Measurements from ENCODE around the gene ASMTL.
"Not testable (repeated sequence)": the region's sequence is repeated elsewhere in the genome, so short reads cannot be mapped to it uniquely, and the experiment has no call there.

Gene ASMTL

DNA sequence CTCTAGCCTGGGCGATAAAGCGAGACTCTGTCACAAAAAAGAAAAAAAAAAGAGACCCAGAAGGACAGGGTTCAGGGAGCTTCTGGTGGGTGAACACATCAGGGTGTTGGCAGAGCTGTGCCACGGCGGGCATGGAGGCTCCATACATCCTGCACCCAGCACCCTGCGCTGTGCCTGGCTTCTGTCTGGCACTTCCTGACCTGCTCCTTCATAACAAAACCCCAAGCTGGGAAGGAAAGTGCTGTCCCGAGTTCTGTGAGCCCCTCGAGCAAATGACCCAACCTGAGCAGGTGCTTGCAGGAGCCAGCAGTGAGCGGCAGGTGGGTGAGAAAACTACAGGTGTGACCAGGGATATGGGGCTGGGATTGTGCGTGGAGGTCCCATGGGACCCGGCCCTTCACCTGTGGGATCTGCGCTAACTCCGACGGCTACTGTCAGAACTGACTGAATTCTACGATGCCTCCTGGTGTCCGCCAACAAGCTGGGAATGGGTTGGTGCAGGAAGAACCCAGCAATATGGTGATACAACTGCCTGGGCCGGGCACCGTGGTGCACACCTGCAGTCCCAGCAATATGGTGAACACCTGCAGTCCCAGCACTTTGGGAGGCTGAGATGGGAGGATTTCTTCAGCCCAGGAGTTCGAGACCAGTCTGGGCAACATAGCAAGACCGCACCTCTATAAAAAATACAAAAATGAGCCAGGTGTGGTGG is 18.9 kb downstream of the ASMTL start:
- no peak for DNase-seq

DNA sequence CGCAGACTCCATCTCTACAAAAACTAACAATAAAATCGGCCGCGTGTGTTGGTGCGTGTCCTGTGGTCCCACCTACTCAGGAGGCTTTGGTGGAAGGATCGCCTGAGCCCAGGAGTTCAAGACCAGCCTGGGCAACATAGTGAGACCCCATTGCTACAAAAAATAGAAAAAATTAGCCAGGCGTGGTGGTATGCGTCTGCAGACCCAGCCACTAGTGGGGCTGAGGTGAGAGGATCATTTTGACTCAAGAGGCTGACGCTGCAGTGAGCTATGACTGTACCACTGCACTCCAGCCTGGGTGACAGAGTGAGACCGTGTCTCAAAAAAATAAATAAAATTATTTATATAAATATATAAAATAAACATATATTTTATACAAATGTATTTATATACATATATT is 22.3 kb downstream of the ASMTL start:
- no peak for DNase-seq

DNA sequence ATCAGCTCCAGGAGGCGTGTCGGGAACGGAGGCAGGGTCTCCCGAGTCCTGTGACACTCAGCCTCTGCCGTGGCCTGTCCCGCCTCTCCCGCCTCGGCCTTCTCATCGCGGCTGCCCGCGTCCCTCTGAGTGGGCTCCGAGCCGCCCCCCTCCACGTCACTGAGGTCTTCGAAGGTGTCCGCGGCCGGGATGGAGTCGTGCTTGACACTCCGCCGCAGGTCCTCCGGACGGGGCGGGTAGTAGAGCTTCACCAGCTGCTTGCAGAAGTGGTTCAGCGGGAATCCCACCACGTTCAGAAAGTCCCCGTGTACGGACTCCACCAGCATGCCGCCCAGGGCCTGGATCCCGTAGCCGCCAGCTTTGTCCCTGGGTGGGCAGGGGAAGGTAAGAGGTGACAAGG is 25.0 kb downstream of the ASMTL start:
- no peak for DNase-seq

DNA sequence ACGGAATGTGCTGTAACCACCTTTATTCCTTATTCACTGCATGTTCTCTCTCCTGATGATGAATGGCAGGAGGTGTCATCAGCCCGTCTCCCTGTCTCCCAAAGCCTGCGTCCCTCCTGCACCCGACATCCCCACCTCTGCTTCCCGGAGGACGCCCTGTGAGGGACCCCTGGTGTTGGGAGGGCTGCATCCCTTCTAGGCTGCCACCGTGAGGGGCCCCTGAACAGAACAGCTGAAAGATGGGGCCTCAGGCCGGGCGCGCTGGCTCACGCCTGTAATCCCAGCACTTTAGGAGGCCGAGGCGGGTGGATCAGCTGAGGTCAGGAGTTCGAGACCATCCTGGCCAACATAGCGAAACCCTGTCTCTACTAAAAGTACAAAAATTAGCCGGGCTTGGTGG is 26.4 kb downstream of the ASMTL start:
- not testable (repeated sequence) for DNase-seq

DNA sequence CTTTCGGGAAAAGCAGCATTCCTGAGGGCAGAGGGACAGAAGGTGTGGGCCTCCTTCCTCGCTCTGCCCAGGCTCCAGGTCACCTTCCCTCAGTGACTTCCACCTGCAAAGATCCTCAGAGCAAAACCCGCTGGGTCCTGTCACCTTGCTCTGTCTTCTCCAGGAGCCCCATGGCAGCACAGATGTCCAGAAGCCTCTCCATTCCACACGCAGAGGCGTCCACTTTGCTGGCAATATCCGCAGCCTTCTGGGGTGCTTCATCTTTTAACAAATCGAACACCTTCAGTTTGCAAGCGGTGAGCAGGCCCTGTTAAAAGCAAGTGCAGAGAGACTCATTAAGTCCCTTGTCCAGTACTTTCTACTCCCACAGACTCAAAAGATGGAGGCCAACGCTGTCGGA is 27.3 kb downstream of the ASMTL start:
- no peak for DNase-seq

DNA sequence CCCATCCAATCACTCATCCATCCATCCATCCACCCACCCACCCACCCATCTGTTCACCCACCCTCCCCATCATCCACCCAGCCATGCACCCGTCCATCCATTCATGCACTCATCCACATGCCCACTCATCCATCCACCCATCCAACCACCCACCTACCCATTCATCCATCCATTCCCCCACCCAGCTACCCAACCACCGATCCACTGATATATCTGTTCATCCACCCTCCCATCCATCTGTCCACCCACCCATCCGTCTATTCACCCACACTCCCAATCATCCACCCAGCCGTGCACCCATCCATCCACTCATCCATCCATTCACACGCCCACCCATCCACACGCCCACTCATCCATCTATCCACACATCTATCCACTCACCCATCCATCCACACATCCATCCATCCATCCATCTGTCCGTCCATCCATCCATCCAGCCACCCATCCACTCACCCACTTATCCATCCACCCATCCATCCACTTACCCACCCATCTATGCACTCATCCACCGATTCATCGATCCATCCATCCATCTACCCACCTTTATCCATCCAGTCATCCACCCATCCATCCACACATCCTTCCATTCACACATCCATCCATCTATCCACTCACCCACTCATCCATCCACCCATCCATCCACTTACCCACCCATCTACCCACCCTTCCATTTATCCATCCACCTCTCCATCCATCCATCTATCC is 28.4 kb downstream of the ASMTL start:
- DNase-seq = no peak

DNA sequence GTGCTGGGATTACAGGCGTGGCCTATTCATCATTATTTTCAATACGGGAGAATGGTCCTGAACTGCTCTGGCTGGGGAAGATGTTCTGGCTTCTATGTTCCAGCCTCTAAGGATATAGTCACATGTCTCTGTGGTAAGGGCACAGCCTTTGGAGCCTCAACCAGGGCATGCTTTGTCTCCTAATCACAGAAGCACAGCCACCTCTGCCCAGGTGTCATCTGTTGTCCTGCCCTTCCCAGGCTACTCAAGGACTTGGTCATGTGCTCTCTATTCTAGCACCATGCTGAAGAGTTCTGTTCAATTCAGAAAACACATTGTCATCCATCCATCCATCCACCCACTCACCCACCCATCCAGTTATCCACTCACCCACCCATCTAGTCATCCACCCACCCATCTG is 29.5 kb downstream of the ASMTL start:
- no peak for DNase-seq

DNA sequence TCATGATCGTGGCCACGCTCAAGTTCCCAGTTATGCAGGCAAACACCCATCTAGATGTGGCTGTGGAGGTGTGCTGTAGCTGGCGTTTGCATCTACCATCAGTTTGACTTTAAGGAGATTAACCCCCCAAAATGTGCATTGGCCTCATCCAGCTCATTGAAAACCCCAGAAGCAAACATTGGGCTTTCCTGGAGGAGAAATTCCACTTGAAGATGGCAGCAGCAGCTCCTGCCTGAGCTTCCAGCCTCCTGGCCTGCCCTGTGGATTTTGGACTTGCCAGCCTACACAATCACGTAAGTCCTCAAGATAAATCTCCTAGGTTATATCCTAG is 30.6 kb downstream of the ASMTL start:
- DNase-seq = no peak

DNA sequence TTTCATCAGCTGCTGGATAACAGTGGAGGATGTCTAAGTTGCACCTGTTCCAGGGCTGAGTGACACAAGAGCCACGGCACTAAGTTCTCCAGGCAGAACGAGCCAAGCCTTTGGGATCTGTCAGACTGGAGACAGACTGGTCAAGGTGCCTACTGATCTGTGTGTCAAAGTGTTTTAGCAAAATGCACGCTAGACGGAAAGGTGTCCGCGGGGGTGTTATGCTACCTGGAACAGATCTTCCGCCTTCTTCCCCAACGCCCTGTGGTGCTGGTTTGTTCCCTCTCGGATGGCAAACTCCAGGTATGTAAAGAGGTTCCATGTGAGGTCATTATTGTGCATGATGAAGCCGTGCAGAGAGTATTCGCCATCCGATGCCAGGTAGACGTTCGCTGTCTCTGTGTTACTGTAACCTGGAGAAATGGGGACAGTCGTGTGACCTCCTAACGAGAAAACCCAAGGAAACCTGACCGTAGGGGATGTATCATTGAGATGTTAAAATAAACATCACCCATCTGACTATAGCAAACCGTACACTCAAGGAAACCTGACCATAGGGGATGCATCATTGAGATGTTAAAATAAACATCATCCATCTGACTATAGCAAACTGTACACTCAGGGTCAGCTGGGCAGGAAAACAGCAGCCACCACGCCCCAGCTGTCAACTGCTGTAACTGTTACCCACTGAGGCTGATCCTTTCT is 31.1 kb downstream of the ASMTL start:
- DNase-seq = no peak

DNA sequence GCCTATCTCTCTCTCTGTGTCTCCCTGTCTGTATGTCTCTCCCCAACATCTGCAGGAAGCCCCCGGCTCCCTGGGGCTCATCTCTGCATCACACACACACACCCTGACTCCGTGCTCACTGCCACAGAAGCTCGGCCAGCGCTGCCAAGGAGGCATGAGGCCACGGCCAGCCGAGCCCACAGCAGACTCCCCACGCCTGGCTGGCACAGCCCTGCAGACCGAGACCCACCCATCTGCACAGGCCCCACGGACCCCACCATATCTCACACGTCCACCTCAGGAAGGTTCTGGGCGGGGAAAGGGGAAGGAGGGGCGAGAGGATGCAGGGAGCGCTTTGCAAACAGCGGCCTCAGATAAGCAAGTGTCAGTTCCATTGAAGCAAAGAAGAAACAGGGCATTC is 32.3 kb downstream of the ASMTL start:
- DNase-seq = no peak

DNA sequence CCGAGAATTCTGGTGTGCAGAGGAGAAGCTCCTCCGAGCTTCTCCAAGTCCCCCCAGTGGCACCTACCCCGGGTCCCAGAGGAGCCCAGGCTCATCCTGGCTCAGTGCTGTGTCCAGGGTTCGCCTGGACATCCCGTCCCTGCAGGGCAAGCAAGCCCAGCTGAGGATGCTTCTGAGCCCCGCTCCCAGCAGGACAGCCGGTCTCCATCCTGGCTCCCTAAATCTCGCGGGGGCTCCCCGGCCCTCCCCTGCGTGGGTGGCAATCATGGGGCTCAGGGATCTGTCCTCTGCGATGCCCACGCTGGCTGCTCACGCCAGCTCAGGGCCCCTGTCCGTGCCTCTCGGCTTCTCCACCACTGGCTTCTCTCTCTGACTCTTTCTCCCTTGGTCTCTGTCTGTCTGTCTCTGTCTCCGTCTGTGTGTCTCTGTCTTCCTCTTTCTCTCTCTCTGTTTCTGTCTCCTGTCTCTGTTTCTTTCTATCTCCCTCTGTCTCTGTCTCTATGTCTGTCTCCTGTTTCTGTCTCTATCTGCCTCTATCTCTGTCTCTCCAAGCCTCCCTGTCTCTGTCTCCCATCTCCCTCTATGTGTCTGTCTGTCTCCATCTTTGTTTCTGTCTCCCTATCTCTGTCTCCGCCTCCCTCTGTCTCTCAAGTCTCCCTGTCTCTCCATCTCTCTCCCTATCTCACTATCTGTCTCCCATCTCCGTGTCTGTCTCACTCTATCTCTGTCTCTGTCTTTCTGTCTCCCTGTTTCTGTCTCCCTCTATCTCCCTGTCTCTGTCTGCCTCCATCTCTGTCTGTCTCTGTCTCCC is 33.0 kb downstream of the ASMTL start:
- no peak for DNase-seq

DNA sequence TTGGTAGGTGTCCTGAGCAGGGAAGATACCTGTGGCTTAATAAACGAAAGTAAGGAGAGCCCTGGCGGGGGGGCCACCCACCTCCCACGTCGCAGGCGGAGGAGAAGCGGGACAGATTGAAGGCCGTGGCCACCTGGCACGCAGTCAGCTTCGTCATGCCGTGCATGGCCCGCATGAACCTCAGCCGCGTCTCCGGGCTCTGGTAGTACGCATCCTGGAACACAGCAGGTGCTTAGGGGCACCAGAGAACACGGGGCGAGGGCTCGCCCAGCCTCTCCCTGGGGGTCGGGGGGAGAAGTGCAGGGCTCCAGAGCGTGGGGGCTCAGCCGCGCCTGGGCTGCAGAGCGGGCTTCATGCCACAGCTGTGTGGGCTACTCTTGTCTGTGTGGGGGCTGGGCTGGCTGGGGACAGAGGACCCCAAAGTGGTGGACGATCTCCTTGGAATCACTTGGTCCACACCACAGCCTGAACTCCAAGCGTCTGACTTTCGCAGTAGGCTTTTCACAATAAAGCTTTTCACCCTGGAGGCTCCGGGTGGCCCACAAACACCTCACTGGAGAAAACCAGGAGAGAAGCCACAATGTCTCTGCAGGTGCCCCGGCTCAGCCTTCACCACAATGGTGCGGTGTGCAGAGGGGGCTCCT is 33.7 kb downstream of the ASMTL start:
- DNase-seq = no peak

DNA sequence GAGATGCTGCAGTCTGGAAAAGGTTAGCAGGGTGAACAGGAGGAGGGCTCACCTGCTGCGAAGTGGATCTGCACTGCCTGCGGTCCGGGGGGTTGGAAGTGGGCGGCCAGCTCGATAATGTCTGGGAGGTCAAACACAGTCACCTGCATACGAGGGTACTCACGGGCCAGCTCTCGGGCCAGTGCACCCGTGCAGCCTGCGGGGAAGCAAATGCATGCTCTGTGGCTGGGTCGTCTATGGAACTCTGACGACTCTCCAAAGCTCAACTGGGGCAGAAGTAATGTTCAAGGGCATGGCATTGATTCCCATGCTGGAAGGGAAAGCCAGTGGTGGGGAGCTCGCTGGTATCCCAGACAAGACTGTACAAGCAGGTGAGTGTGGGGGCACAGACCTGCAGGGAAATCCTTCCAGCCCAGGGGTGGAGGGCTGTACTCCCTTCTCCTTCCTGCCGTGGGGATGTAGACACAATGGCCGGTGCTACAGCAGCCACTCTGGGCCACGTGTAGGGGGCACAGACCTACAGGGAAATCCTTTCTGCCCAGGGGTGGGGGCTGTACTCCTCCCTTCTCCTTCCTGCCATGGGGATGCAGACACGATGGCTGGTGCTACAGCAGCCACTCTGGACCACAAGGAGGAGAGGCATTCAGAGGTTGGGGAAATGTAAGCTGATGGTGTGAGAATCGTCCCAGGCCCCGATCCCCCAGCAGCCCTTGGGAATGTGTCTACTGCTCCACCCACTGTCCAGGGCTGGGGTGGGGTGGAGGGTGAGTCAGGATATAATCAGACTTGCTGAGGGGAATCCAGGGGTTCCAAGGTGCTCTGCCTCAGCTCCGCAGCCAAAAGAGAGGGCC is 34.6 kb downstream of the ASMTL start:
- no peak for DNase-seq

DNA sequence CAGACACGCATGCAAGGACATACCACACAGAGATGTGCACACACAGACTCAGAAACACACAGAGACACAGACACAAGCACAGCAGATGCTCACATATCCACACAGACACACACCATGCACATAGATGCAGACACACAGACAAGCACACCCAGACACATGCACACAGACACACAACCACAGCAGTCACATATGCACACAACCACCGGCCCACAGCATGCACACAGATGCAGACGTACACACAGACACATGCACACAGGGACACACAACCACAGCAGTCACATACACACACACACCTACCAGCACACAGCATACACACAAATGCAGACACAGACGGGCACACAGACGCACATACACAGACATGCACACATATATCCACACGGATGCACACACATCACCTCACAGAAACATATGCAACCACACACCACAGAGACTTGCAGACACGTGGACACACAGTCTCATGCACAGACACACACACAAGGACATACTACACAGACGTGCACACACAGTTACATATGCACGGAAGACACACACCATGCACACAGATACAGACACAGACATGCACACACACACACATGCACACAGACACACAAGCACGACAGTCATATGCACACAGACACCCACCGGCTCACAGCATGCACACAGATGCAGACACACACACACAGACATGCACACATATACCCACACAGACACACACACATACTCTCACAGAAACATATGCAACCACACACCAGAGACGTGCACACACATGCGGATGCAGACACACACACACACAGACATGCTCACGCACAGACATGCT is 35.5 kb downstream of the ASMTL start:
- no peak for DNase-seq

DNA sequence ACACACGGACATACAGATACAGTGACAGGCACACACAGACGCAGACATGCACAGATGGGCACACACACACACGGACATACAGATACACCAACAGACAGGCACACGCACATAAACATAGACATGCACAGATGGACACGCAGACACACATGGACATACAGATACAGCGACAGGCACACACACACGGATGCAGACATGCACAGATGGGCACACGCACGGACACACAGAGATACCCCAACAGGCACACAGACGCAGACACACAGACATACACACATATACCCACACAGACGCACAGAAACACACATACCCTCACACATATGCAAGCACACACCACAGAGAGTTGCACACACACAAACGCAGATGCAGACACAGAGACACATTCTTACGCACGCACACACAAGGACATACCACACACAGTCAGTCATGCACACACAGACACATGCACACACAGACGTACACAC is 36.4 kb downstream of the ASMTL start:
- no peak for DNase-seq

DNA sequence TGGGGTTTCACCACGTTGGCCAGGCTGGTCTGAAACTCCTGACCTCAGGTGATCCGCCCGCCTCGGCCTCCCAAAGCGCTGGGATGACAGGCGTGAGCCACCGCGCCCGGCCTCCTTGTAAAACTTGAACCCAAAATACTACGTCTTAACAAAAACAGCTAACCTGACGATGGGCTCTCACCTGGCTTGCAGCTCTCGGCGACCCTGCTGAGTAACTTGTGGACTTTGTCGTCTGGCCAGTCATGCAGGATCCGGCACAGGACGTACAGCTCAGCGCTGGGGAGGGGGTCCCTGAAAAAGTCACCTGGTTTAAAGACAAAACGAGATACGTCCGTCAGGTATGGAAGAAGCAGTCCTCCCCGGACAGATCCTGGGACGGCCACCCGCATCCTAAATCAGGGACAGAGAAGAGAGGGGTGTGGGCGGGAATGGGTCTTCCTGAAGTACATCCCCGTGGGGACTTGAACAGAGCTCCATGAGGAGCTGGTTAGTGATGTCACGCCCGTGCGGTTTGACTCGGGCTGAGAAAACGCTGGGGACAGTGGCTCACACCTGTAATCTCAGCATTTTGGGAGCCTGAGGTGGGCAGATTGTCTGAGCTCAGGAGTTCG is 40.1 kb downstream of the ASMTL start:
- DNase-seq = no peak

DNA sequence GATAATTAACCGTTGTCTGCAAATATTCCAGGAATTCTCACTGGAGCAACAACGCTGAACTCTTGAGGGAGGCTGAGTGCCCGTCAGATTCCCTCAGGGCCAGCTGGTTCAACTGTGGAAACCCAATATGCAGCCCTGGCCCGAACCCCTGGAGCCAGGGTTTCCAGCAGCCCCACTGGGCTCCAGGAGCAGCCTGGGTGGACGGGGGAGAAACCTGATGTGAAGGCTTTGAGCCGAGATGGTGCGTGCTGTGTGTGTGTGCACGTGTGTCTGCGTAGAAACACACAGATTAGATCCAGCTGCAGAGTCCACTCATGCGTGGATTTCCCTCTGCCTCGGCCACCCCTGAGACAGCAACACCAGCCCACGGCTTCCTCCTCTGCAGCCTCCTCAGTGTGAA is 41.4 kb downstream of the ASMTL start:
- DNase-seq = no peak

DNA sequence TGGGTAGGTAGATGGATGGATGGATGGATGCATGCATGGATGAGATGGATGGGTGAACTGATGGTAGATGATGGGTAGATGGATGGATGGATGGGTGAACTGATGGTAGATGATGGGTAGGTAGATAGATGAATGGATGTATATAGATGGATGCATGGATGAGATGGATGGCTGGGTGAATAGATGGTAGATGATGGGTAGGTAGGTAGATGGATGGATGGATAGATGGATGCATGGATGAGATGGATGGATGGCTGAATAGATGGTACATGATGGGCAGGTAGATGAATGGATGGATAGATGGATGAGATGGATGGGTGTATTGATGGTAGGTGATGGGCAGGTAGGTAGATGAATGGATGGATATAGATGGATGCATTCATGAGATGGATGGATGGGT is 45.7 kb downstream of the ASMTL start:
- no peak for DNase-seq

DNA sequence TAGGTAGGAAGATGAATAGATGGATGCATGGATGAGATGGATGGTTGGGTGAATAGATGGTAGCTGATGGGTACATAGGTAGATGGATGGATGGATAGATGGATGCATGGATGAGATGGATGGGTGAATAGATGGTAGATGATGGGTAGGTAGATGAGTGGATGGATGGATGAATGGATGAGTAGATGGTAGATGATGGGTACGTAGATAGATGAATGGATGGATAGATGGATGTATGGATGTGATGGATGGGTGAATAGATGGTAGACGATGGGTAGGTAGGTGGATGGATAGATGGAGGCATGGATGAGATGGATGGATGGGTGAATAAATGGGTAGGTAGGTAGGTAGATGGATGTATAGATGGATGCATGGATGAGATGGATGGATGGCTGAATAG is 46.9 kb downstream of the ASMTL start:
- not testable (repeated sequence) for DNase-seq

DNA sequence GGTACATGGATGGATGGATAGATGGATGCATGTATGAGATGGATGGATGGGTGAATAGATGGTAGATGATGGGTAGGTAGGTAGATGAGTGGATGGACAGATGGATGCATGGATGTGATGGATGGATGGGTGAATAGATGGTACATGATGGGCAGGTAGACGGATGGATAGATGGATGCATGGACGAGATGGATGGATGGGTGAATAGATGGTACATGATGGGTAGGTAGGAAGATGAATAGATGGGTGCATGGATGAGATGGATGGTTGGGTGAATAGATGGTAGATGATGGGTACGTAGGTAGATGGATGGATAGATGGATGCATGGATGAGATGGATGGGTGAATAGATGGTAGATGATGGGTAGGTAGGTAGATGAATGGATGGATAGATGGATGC is 48.8 kb downstream of the ASMTL start:
- DNase-seq = not testable (repeated sequence)

DNA sequence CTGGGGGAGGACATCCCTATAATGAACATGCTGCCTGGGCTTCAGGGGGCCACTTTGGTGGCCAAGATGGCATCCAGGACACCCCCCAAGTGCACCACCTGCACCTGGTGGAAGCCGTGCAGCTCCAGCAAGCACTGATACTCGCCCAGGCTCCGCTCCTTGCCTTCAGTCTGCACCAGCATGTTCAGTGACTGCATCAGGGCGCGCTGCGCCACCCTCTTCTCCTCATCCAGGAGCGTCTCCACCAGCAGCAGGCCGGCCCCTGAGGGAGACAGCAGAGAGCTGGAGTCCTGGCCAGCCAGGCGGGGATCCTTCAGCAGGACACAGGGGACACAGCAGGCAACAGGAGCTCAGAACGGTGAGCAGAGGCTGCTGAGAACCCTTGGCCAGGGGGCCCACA is 49.5 kb downstream of the ASMTL start:
- no peak for DNase-seq
